Ovary (tissue), 9 donors: ENCODE measurements around the gene ISG15. TPM values are rescaled to one million over a fixed set of nuclear protein-coding genes. Genes with fewer than 3 reads are reported as not detected.
"Not testable (repeated sequence)": the region's sequence is repeated elsewhere in the genome, so short reads cannot be mapped to it uniquely, and the experiment has no call there.

ENCODE experiments used
- DNase-seq, 5 donors: peaks; one replicate each; pipeline ENCODE4 v3.0.0-alpha.2; 2019 to 2020
- H3K27ac ChIP-seq, 2 donors: fragments of 200-600 bp; one replicate each; pipeline versions ENCODE4 v1.5.1 to v1.8.0; 2019 to 2022
- H3K27me3 ChIP-seq: fragments of 200-600 bp; one replicate; pipeline ENCODE4 v1.8.0; 2022
- H3K36me3 ChIP-seq: fragments of 200-600 bp; sonication (generic); one replicate; pipeline ENCODE4 v1.5.1; 2019
- H3K4me1 ChIP-seq: one replicate; pipeline ENCODE4 v1.8.1; 2013; ENCODE audit warnings: mild to moderate bottlenecking, moderate library complexity; ENCODE audit not compliant: insufficient read depth
- H3K4me3 ChIP-seq: fragments of 200-600 bp; sonication (generic); one replicate; pipeline ENCODE4 v1.5.1; 2017
- H3K9me3 ChIP-seq, 2 donors: fragments of 200-600 bp in 1 of 2; sonication (generic) in 1 of 2; one replicate each; pipeline versions ENCODE4 v1.5.1 to v1.8.1; 2013 to 2019; ENCODE audit warnings: mild to moderate bottlenecking in 1 of 2, moderate library complexity in 1 of 2
- CTCF ChIP-seq, 3 donors: fragments of 450-650 bp in 2 of 3; fragments of 200-600 bp in 1 of 3; IDR thresholded peaks; one replicate each; pipeline versions ENCODE4 v1.5.1 to v1.8.0; 2016 to 2022; ENCODE audit warnings: antibody characterized with exemption in 3 of 3, mild to moderate bottlenecking in 1 of 3
- EP300 ChIP-seq: sonication (generic); formaldehyde crosslinking; IDR thresholded peaks from one replicate; pipeline ENCODE4 v1.6.1; 2017; ENCODE audit warnings: antibody characterized with exemption
- POLR2A ChIP-seq: fragments of 450-650 bp; IDR thresholded peaks from one replicate; pipeline ENCODE4 v1.6.1; 2017; ENCODE audit warnings: antibody characterized with exemption, mild to moderate bottlenecking, moderate library complexity
- WGBS, 3 donors: extraction: QIAGEN DNeasy Blood & Tissue Kit in 1 of 3; methylation state at CpG; one replicate each; pipeline versions ENCODE4 v1.1.5 to v1.1.7; 2013 to 2017; 5-methylcytosine and 5-hydroxymethylcytosine counted together
- intact Hi-C, 4 donors: fragments of 100-400 bp; cut with DNase I; formaldehyde crosslinking; loops; one replicate each; pipeline versions ENCODE4 v1.11.0 to v1.15.1; 2022 to 2023
- polyA plus RNA-seq, 2 donors: library from polyadenylated mRNA; stranded (reverse); fragments of 200-250 nt in 1 of 2; fragments of 350-450 nt in 1 of 2; fragmentation: Illumina TruSeq in 1 of 2; extraction: RNeasy Lipid Tissue Mini Kit (QIAGEN cat#74804) in 1 of 2; gene quantifications; one replicate each; pipeline ENCODE4 v1.2.3, GENCODE V29; 2013 to 2014
- total RNA-seq, 7 donors: library from RNA; depleted of rRNA in 2 of 7; stranded (reverse); fragments of >200 nt in 2 of 7; fragmentation: NEBNext Ultra II Directional in 3 of 7; extraction: Animal tissue kit (Norgen Biotek cat#: 25700) in 3 of 7; gene quantifications; one replicate each; pipeline versions ENCODE4 v1.1.0 to v1.2.4, GENCODE V29; 2016 to 2023
- donor health status: DM: no; HTN: no; CAD: no; lungs with moderate emphysema.
- donor health status: DM: no; HTN: no; CAD: no.
- donor health status: Bipolar disorder and iron deficiency.
- donor health status: DM: yes; HTN: yes; CAD: no.
- donor health status: DM: no; HTN: no; CAD: no.
- donor health status: DM: yes; HTN: yes; CAD: no.

ISG15 gene
- total and polyA plus RNA-seq, 9 donors = 7.8 to 83.5 (median 14.9) TPM; not detected in 1

- Histone ChIP-seq H3K4me3 (no peak overlapping the region), H3K4me1 (peaks cover 2% of the 10 kb centered on the region), H3K27me3 (no peaks in the 10 kb centered on the region), H3K36me3 (no peaks in the 10 kb centered on the region), H3K9me3 (no peaks in the 10 kb centered on the region), H3K27ac (no peak overlapping the region)
- 48 to 61% (median 51%) methylated on average over 9 of the region's 9 CpGs for WGBS, 3 donors
- intact Hi-C loops = no loop called here
- no peak for TF ChIP-seq CTCF (IDR thresholded peaks at IDR 0.05)
- no peak for TF ChIP-seq EP300
- no peak for TF ChIP-seq POLR2A
- peak in 2 of 5 donors; percentile 15 to 34 for DNase-seq
Measured at GRCh38 chr1:975365-975764, 37.9 kb upstream of the ISG15 start.

- DNase-seq = peak in 2 of 5 donors; percentile 24 to 71
- intact Hi-C loops = no loop called here
- H3K4me1 ChIP-seq = peaks cover 2% of the 10 kb centered on the region
- no peak overlapping the region for H3K27ac ChIP-seq
- 2 to 8% (median 4%) methylated on average over 30 to 40 of the region's 40 CpGs for WGBS, 3 donors
- H3K36me3 ChIP-seq = no peaks in the 10 kb centered on the region
- H3K27me3 ChIP-seq = no peaks in the 10 kb centered on the region
- peak overlapping the region; percentile 32 for H3K4me3 ChIP-seq
- H3K9me3 ChIP-seq = no peaks in the 10 kb centered on the region
- no peak for TF ChIP-seq EP300
- peak in 1 of 3 donors; percentile 21 for TF ChIP-seq CTCF (IDR thresholded peaks at IDR 0.05)
- TF ChIP-seq POLR2A = no peak
Measured at GRCh38 chr1:975896-976683, 37.2 kb upstream of the ISG15 start.

GRCh38 chr1:976791-977190, 36.5 kb upstream of the ISG15 start:
- DNase-seq = peak in 2 of 5 donors; percentile 32 to 46
- H3K4me3 ChIP-seq, intact Hi-C loops, H3K27ac ChIP-seq, H3K36me3 ChIP-seq, H3K27me3 ChIP-seq, H3K9me3 ChIP-seq, H3K4me1 ChIP-seq: not testable (repeated sequence)
- WGBS, 3 donors = 55% methylated on average over 14 of the region's 39 CpGs; no CpG with 5 or more reads in 2 of the 3 donors

GRCh38 chr1:978069-978834, 35.0 kb upstream of the ISG15 start:
- intact Hi-C loops = no loop called here
- peak in 2 of 5 donors; percentile 16 to 33 for DNase-seq
- H3K9me3 ChIP-seq = no peaks in the 10 kb centered on the region
- 84 to 89% (median 85%) methylated on average over 31 to 44 of the region's 44 CpGs for WGBS, 3 donors
- H3K4me1 ChIP-seq = peaks cover 2% of the 10 kb centered on the region
- H3K4me3 ChIP-seq = no peak overlapping the region
- no peak overlapping the region for H3K27ac ChIP-seq
- TF ChIP-seq EP300 = no peak
- TF ChIP-seq CTCF (IDR thresholded peaks at IDR 0.05) = no peak
- no peak for TF ChIP-seq POLR2A
- no peaks in the 10 kb centered on the region for H3K27me3 ChIP-seq
- H3K36me3 ChIP-seq = no peaks in the 10 kb centered on the region
